Keratinocyte (primary cell): ENCODE data around the gene RPIA. TPM values are rescaled to one million over a fixed set of nuclear protein-coding genes. Genes with fewer than 3 reads are reported as not detected.

Source experiments
- DNase-seq: peaks from one replicate; pipeline ENCODE4 v3.0.0-alpha.2; 2011; ENCODE audit warnings: low read depth, missing footprints, low spot score
- FAIRE-seq: peaks from 2 replicates; lab custom pipeline; 2011; peaks lifted over from hg19 to GRCh38; lab: Jason Lieb, UNC
- H2AFZ ChIP-seq: 2 replicates; pipeline ENCODE4 v1.6.0; 2012; ENCODE audit warnings: low read length, control low read depth, inconsistent platforms; ENCODE audit not compliant: control insufficient read depth
- H3K27ac ChIP-seq: 2 replicates; pipeline ENCODE4 v1.5.1; 2011; ENCODE audit warnings: low read length; ENCODE audit not compliant: control insufficient read depth, insufficient read depth
- H3K27me3 ChIP-seq: 3 replicates; pipeline ENCODE4 v1.6.0; 2011; ENCODE audit warnings: low read length; ENCODE audit not compliant: control insufficient read depth, insufficient read depth; ENCODE audit errors: extremely low read depth
- H3K36me3 ChIP-seq, 2 experiments: 2 replicates in 1 of 2; 3 replicates in 1 of 2; pipeline ENCODE4 v1.5.1; 2011; ENCODE audit warnings: low read length in 2 of 2, mild to moderate bottlenecking in 1 of 2; ENCODE audit not compliant: control insufficient read depth in 2 of 2, insufficient read depth in 2 of 2; ENCODE audit errors: extremely low read depth in 1 of 2
- H3K4me1 ChIP-seq: 3 replicates; pipeline ENCODE4 v1.5.1; 2011; ENCODE audit warnings: low read length; ENCODE audit not compliant: control insufficient read depth, insufficient read depth; ENCODE audit errors: extremely low read depth
- H3K4me2 ChIP-seq: 3 replicates; pipeline ENCODE4 v1.6.0; 2011; ENCODE audit warnings: low read depth, low read length; ENCODE audit not compliant: control insufficient read depth, insufficient read depth; ENCODE audit errors: extremely low read depth
- H3K4me3 ChIP-seq, 3 experiments: fragments of 200-600 bp in 1 of 3; sonication (generic) in 1 of 3; 2 replicates in 2 of 3; 3 replicates in 1 of 3; pipeline ENCODE4 v1.5.1; 2011 to 2016; ENCODE audit warnings: low read length in 3 of 3, mild to moderate bottlenecking in 3 of 3, control low read depth in 2 of 3, inconsistent platforms in 1 of 3, low read depth in 1 of 3, mixed read lengths in 1 of 3, mixed run types in 1 of 3, moderate library complexity in 1 of 3; ENCODE audit not compliant: control insufficient read depth in 2 of 3, insufficient read depth in 2 of 3; ENCODE audit errors: extremely low read depth in 1 of 3
- H3K79me2 ChIP-seq: 2 replicates; pipeline ENCODE4 v1.6.0; 2012; ENCODE audit warnings: low read length; ENCODE audit not compliant: control insufficient read depth, insufficient read depth
- H3K9ac ChIP-seq: 3 replicates; pipeline ENCODE4 v1.6.0; 2011; ENCODE audit warnings: low read length; ENCODE audit not compliant: control insufficient read depth, insufficient read depth; ENCODE audit errors: extremely low read depth
- H3K9me1 ChIP-seq: 3 replicates; pipeline ENCODE4 v1.6.0; 2011; ENCODE audit warnings: low read length; ENCODE audit not compliant: control insufficient read depth, insufficient read depth; ENCODE audit errors: extremely low read depth
- H3K9me3 ChIP-seq: 2 replicates; pipeline ENCODE4 v1.5.1; 2012; ENCODE audit warnings: low read depth, low read length; ENCODE audit not compliant: control insufficient read depth
- H4K20me1 ChIP-seq: 3 replicates; pipeline ENCODE4 v1.6.0; 2011; ENCODE audit warnings: low read length; ENCODE audit not compliant: control insufficient read depth, insufficient read depth; ENCODE audit errors: extremely low read depth
- EZH2 ChIP-seq: IDR thresholded peaks from one replicate; pipeline ENCODE4 v1.6.1; 2012; ENCODE audit warnings: inconsistent platforms, mild to moderate bottlenecking, low read length, moderate library complexity
- dilution Hi-C: fragments of 300-500 bp; cut with MboI; formaldehyde crosslinking; loops from one replicate; pipeline ENCODE4 v1.7.0; 2020; ENCODE audit warnings: low sequenced_read_pairs; ENCODE audit not compliant: extremely low pct_ligation_motif_present
- polyA plus RNA-seq, 5 experiments: library from polyadenylated mRNA; depleted of rRNA in 3 of 5; stranded (reverse) in 3 of 5; stranded (forward) in 1 of 5; unstranded in 1 of 5; fragments of >200 nt; gene quantifications; 1 replicate in 1 of 5; 2 replicates in 3 of 5; 3 replicates in 1 of 5; pipeline versions ENCODE4 v1.2.1 to v1.2.3, GENCODE V29; 2011 to 2012; ENCODE audit warnings: missing spikeins in 2 of 5, low read depth in 1 of 5, low replicate concordance in 1 of 5
- TF ChIP-seq, protein P1 (sequence below), 3 experiments: IDR thresholded peaks in 1 of 3; conservative IDR thresholded peaks in 1 of 3; optimal IDR thresholded peaks in 1 of 3; 2 replicates in 2 of 3; 3 replicates in 1 of 3; pipeline versions ENCODE3 to v1.5.1; 2011; ENCODE audit warnings: low read length in 3 of 3, mild to moderate bottlenecking in 3 of 3, moderate library complexity in 2 of 3, control low read depth in 1 of 3, inconsistent platforms in 1 of 3; ENCODE audit not compliant: insufficient read depth in 2 of 3; ENCODE audit errors: extremely low read depth in 1 of 3

The RPIA gene
- polyA plus RNA-seq, 1 donor (not counting 4 experiments of a cell fraction or from before 2014, with no cell fraction given), result 11.4 TPM

GRCh38 chr2:88671786-88672427 lies 19.6 kb upstream of the RPIA start:
- no peaks in the 10 kb centered on the region for H3K79me2 ChIP-seq
- no peaks in the 10 kb centered on the region for H3K9me3 ChIP-seq
- dilution Hi-C loops, result no loop called here
- no peak for TF ChIP-seq EZH2
- TF ChIP-seq, protein P1, sequence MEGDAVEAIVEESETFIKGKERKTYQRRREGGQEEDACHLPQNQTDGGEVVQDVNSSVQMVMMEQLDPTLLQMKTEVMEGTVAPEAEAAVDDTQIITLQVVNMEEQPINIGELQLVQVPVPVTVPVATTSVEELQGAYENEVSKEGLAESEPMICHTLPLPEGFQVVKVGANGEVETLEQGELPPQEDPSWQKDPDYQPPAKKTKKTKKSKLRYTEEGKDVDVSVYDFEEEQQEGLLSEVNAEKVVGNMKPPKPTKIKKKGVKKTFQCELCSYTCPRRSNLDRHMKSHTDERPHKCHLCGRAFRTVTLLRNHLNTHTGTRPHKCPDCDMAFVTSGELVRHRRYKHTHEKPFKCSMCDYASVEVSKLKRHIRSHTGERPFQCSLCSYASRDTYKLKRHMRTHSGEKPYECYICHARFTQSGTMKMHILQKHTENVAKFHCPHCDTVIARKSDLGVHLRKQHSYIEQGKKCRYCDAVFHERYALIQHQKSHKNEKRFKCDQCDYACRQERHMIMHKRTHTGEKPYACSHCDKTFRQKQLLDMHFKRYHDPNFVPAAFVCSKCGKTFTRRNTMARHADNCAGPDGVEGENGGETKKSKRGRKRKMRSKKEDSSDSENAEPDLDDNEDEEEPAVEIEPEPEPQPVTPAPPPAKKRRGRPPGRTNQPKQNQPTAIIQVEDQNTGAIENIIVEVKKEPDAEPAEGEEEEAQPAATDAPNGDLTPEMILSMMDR (optimal IDR thresholded peaks at IDR 0.05 in 1 of 3, IDR thresholded peaks at IDR 0.05 in 1 of 3, conservative IDR thresholded peaks at IDR 0.05 in 1 of 3; ENCODE audit: extremely low read depth in 1 of 3, insufficient read depth in 2 of 3, low read length in 3 of 3), result peak; percentile 68 to 85 (median 78)
- DNase-seq (peak; percentile 72), FAIRE-seq (no peak)
- no peak overlapping the region for H3K27ac ChIP-seq
- H3K9me1 ChIP-seq, result no peaks in the 10 kb centered on the region
- no peak overlapping the region for H3K9ac ChIP-seq
- no peak overlapping the region for H3K4me3 ChIP-seq
- H3K36me3 ChIP-seq, result no peaks in the 10 kb centered on the region
- no peak overlapping the region for H3K4me2 ChIP-seq
- no peak overlapping the region for H2AFZ ChIP-seq
- no peaks in the 10 kb centered on the region for H4K20me1 ChIP-seq
- H3K27me3 ChIP-seq, result no peaks in the 10 kb centered on the region
- H3K4me1 ChIP-seq, result peaks cover 4% of the 10 kb centered on the region

GRCh38 chr2:88673363-88673762 lies 18.1 kb upstream of the RPIA start:
- no peak overlapping the region for H2AFZ ChIP-seq
- H4K20me1 ChIP-seq, result no peaks in the 10 kb centered on the region
- no peaks in the 10 kb centered on the region for H3K9me3 ChIP-seq
- no peak overlapping the region for H3K9ac ChIP-seq
- H3K79me2 ChIP-seq, result no peaks in the 10 kb centered on the region
- dilution Hi-C loops, result no loop called here
- DNase-seq, result no peak
- no peak overlapping the region for H3K4me3 ChIP-seq
- no peaks in the 10 kb centered on the region for H3K36me3 ChIP-seq
- H3K27ac ChIP-seq, result no peak overlapping the region
- TF ChIP-seq, protein P1 (optimal IDR thresholded peaks at IDR 0.05 in 1 of 3, IDR thresholded peaks at IDR 0.05 in 1 of 3, conservative IDR thresholded peaks at IDR 0.05 in 1 of 3; ENCODE audit: extremely low read depth in 1 of 3, insufficient read depth in 2 of 3, low read length in 3 of 3), result no peak
- TF ChIP-seq EZH2, result no peak
- FAIRE-seq, result no peak
- no peak overlapping the region for H3K4me2 ChIP-seq
- H3K4me1 ChIP-seq, result peaks cover 4% of the 10 kb centered on the region
- no peaks in the 10 kb centered on the region for H3K27me3 ChIP-seq
- no peaks in the 10 kb centered on the region for H3K9me1 ChIP-seq
